Activated CD8-positive, alpha-beta memory T cell treated with anti-CD3 and anti-CD28 coated beads for 24 hours (primary cell): ENCODE measurements around the gene CENPT.

ENCODE experiments used
- DNase-seq: peaks from one replicate; pipeline ENCODE4 v3.0.0-alpha.2; 2020

CENPT gene

GRCh38 chr16:67847064-67847861 is at the start of gene CENPT:
TSS of gene CENPT (minus strand) at chr16:67847693. CDS start at chr16:67833859, 13,834 bp downstream.
- DNase-seq, result no peak

- no peak for DNase-seq
These were observed 49.7 kb upstream of the CENPT start for GRCh38 chr16:67897231-67897630.

GRCh38 chr16:67893743-67894399 is 46.4 kb upstream of the CENPT start:
- no peak for DNase-seq

GRCh38 chr16:67892899-67893742 is 45.6 kb upstream of the CENPT start, which contains the start of gene PSKH1:
TSS of gene PSKH1 (plus strand) at chr16:67893254. CDS start at chr16:67908750, 15,496 bp downstream.
- peak; percentile 94 for DNase-seq

GRCh38 chr16:67892375-67892774 is 44.9 kb upstream of the CENPT start:
- no peak for DNase-seq

GRCh38 chr16:67888331-67888730 is 40.8 kb upstream of the CENPT start:
- no peak for DNase-seq

- no peak for DNase-seq
These were observed 38.9 kb upstream of the CENPT start for GRCh38 chr16:67886387-67886786.

GRCh38 chr16:67885976-67886375 is 38.5 kb upstream of the CENPT start:
- no peak for DNase-seq

- no peak for DNase-seq
These were observed 38.1 kb upstream of the CENPT start for GRCh38 chr16:67885545-67885944.

- DNase-seq, result no peak
These were observed 37.2 kb upstream of the CENPT start, which contains the start of gene NRN1L for GRCh38 chr16:67884684-67885083. TSS of gene NRN1L (plus strand) at chr16:67884885. CDS start at chr16:67884904, 19 bp downstream.

- DNase-seq, result peak; percentile 88
These were observed 36.4 kb upstream of the CENPT start for GRCh38 chr16:67883872-67884261.

- DNase-seq, result no peak
These were observed 35.8 kb upstream of the CENPT start for GRCh38 chr16:67883146-67883871.

- DNase-seq, result no peak
These were observed 35.1 kb upstream of the CENPT start for GRCh38 chr16:67882374-67883145.

GRCh38 chr16:67881621-67882161 is 34.2 kb upstream of the CENPT start:
- no peak for DNase-seq

GRCh38 chr16:67880584-67880983 is 33.1 kb upstream of the CENPT start:
- DNase-seq, result no peak

- DNase-seq, result no peak
These were observed 32.4 kb upstream of the CENPT start for GRCh38 chr16:67879936-67880335.

- DNase-seq, result no peak
These were observed 32.0 kb upstream of the CENPT start for GRCh38 chr16:67879462-67879861.

GRCh38 chr16:67878846-67879245 is 31.4 kb upstream of the CENPT start:
- DNase-seq, result no peak

GRCh38 chr16:67878232-67878631 is 30.7 kb upstream of the CENPT start:
- no peak for DNase-seq

GRCh38 chr16:67877064-67877463 is 29.6 kb upstream of the CENPT start:
- DNase-seq, result no peak

- no peak for DNase-seq
These were observed 26.9 kb upstream of the CENPT start for GRCh38 chr16:67874372-67874771.
